ENCODE data around the gene JAZF1.

DNA sequence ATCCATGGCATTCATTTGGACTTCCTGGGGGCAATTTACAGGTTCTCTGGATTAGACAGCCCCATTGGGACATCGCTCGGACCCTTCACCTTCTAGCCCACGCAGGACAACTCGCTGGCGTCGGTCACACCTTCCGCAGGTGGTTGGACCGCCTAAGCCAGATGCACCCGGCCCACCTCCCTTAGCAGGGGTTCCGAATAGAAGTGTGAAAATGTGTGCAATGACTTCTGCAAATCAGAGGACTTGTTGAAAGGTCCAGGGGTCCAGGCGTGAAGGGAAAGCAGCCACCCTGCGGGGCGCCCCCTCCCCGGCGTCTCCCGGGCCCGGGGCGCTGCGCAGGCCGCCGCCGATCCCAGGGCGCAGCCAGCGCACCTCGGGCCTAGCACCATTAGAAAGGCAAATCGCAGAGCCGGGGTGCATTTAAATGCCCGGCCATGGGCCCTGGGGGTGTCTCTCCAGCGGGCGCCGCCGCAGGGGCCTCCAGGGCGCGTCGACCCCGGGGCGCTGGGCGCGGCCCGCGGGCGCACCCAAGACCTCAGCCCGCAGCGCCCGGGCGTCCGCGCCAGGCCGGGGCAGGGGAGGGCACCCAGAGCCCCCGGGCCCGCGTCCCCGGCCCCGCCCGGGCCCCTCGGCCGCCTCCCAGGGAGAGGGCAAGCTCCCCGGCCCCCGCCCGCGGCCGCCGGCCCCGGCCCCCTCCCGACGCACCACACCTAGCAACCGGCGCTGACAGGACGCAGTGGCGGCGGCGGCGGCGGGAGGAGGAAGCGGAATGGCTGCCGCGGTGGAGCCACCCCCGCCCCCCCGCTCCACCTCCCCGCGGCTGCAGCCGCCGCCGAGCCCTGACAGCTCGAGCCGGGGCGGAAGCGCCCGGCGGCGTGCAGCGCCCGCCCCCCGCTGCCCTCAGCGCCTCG lies 1.2 kb downstream of the JAZF1 start:
- TF ChIP-seq ZNF311 (CRISPR knock-in tag; IDR thresholded peaks at IDR 0.05) (no peak), POLR2AphosphoS5 (IDR thresholded peaks at IDR 0.05; ENCODE audit: control insufficient read depth, insufficient read depth, low read depth, low read length) (no peak), HNRNPUL1 (IDR thresholded peaks at IDR 0.05; ENCODE audit: low read length) (no peak), ZNF124 (CRISPR knock-in tag; IDR thresholded peaks at IDR 0.05) (no peak), ZBTB1 (CRISPR knock-in tag; IDR thresholded peaks at IDR 0.05; ENCODE audit: borderline replicate concordance, low read depth) (no peak)
- TF ChIP-seq, protein P1, sequence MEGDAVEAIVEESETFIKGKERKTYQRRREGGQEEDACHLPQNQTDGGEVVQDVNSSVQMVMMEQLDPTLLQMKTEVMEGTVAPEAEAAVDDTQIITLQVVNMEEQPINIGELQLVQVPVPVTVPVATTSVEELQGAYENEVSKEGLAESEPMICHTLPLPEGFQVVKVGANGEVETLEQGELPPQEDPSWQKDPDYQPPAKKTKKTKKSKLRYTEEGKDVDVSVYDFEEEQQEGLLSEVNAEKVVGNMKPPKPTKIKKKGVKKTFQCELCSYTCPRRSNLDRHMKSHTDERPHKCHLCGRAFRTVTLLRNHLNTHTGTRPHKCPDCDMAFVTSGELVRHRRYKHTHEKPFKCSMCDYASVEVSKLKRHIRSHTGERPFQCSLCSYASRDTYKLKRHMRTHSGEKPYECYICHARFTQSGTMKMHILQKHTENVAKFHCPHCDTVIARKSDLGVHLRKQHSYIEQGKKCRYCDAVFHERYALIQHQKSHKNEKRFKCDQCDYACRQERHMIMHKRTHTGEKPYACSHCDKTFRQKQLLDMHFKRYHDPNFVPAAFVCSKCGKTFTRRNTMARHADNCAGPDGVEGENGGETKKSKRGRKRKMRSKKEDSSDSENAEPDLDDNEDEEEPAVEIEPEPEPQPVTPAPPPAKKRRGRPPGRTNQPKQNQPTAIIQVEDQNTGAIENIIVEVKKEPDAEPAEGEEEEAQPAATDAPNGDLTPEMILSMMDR (IDR thresholded peaks at IDR 0.05 in 2 of 3, conservative IDR thresholded peaks at IDR 0.05 in 1 of 3; ENCODE audit: insufficient read depth in 2 of 3, low read depth in 1 of 3, low read length in 3 of 3): no peak

Measured in K562 (cell line).